HG02885 (cell line): ENCODE results near the gene CACNG4.

Experiments
- ATAC-seq: cut with Tn5 transposase; IDR thresholded peaks from one replicate; pipeline ENCODE4 v1.9.1; 2021; ENCODE audit warnings: mild to moderate bottlenecking; ENCODE audit not compliant: unreplicated experiment, poor library complexity

CACNG4 gene

GRCh38 chr17:66963909-66964771 lies at the start of gene CACNG4:
TSS of gene CACNG4 (plus strand) at chr17:66964707. CDS start at chr17:66964912, 205 bp downstream.
- no peak for ATAC-seq

- no peak for ATAC-seq
Observed at GRCh38 chr17:66915204-66915611, 49.3 kb upstream of the CACNG4 start.

GRCh38 chr17:66915792-66916191 lies 48.7 kb upstream of the CACNG4 start:
- ATAC-seq, result no peak

- ATAC-seq, result no peak
Observed at GRCh38 chr17:66916946-66917345, 47.6 kb upstream of the CACNG4 start.

- ATAC-seq, result no peak
Observed at GRCh38 chr17:66918896-66919295, 45.6 kb upstream of the CACNG4 start.

GRCh38 chr17:66920435-66920834 lies 44.1 kb upstream of the CACNG4 start:
- ATAC-seq, result no peak

- no peak for ATAC-seq
Observed at GRCh38 chr17:66920950-66921349, 43.6 kb upstream of the CACNG4 start.

- ATAC-seq, result no peak
Observed at GRCh38 chr17:66923886-66924285, 40.6 kb upstream of the CACNG4 start.

- ATAC-seq, result no peak
Observed at GRCh38 chr17:66925811-66926500, 38.6 kb upstream of the CACNG4 start.

- ATAC-seq, result no peak
Observed at GRCh38 chr17:66928949-66929348, 35.6 kb upstream of the CACNG4 start.

- no peak for ATAC-seq
Observed at GRCh38 chr17:66929591-66929990, 34.9 kb upstream of the CACNG4 start.

GRCh38 chr17:66930933-66931332 lies 33.6 kb upstream of the CACNG4 start:
- ATAC-seq, result no peak

- no peak for ATAC-seq
Observed at GRCh38 chr17:66932311-66932710, 32.2 kb upstream of the CACNG4 start.

GRCh38 chr17:66934040-66934439 lies 30.5 kb upstream of the CACNG4 start:
- no peak for ATAC-seq

GRCh38 chr17:66935717-66936116 lies 28.8 kb upstream of the CACNG4 start:
- no peak for ATAC-seq

GRCh38 chr17:66938656-66939055 lies 25.9 kb upstream of the CACNG4 start:
- ATAC-seq, result no peak

GRCh38 chr17:66939461-66940114 lies 24.9 kb upstream of the CACNG4 start:
- ATAC-seq, result no peak

- no peak for ATAC-seq
Observed at GRCh38 chr17:66941249-66941648, 23.3 kb upstream of the CACNG4 start.

- no peak for ATAC-seq
Observed at GRCh38 chr17:66941773-66942450, 22.6 kb upstream of the CACNG4 start.

GRCh38 chr17:66942451-66943264 lies 21.8 kb upstream of the CACNG4 start:
- no peak for ATAC-seq
